DND-41 (cell line): ENCODE measurements around the gene RBPJL.

ENCODE experiments used
- ATAC-seq: fragments of 200-7000 bp; cut with Tn5 transposase; 3 replicates; pipeline ENCODE4 v1.9.1; 2021; ENCODE audit warnings: low read depth; ENCODE audit not compliant: insufficient read depth
- DNase-seq: peaks from one replicate; pipeline ENCODE4 v3.0.0-alpha.2; 2020
- H2AFZ ChIP-seq: 2 replicates; pipeline ENCODE4 v1.6.0; 2012; ENCODE audit warnings: low read depth, low read length
- H3K27ac ChIP-seq: 2 replicates; pipeline ENCODE4 v1.5.1; 2012; ENCODE audit warnings: low read length, inconsistent platforms
- H3K27me3 ChIP-seq: fragments of 200-600 bp; sonication (generic); 2 replicates; pipeline ENCODE4 v1.6.0; 2012; ENCODE audit warnings: low read length, mild to moderate bottlenecking, inconsistent platforms; ENCODE audit not compliant: insufficient read depth, poor library complexity
- H3K36me3 ChIP-seq: 2 replicates; pipeline ENCODE4 v1.5.1; 2012; ENCODE audit warnings: low read length, inconsistent platforms; ENCODE audit not compliant: insufficient read depth
- H3K4me1 ChIP-seq: 2 replicates; pipeline ENCODE4 v1.5.1; 2012; ENCODE audit warnings: mild to moderate bottlenecking, low read length; ENCODE audit not compliant: insufficient read depth
- H3K4me2 ChIP-seq: 2 replicates; pipeline ENCODE4 v1.6.0; 2012; ENCODE audit warnings: mild to moderate bottlenecking, moderate library complexity, low read length, inconsistent platforms; ENCODE audit not compliant: insufficient read depth
- H3K4me3 ChIP-seq, 2 experiments: fragments of 200-600 bp in 1 of 2; shearing (Covaris generic) in 1 of 2; 2 replicates each; pipeline ENCODE4 v1.5.1; 2012 to 2016; ENCODE audit warnings: inconsistent platforms in 2 of 2, low read length in 2 of 2, mild to moderate bottlenecking in 2 of 2, low read depth in 1 of 2, moderate library complexity in 1 of 2
- H3K79me2 ChIP-seq: 2 replicates; pipeline ENCODE4 v1.6.0; 2012; ENCODE audit warnings: low read length, inconsistent platforms; ENCODE audit not compliant: insufficient read depth
- H3K9ac ChIP-seq: 2 replicates; pipeline ENCODE4 v1.6.0; 2012; ENCODE audit warnings: low read depth, mild to moderate bottlenecking, inconsistent platforms, low read length, moderate library complexity
- H3K9me3 ChIP-seq: 2 replicates; pipeline ENCODE4 v1.5.1; 2012; ENCODE audit warnings: low read length, moderate library complexity, mild to moderate bottlenecking, inconsistent platforms; ENCODE audit not compliant: insufficient read depth, severe bottlenecking
- H4K20me1 ChIP-seq: 2 replicates; pipeline ENCODE4 v1.6.0; 2012; ENCODE audit warnings: low read length; ENCODE audit not compliant: insufficient read depth
- CTCF ChIP-seq: IDR thresholded peaks from 2 replicates; pipeline ENCODE4 v1.5.1; 2012; ENCODE audit warnings: borderline replicate concordance, low read length, moderate library complexity, mild to moderate bottlenecking; ENCODE audit not compliant: poor library complexity, severe bottlenecking; ENCODE audit errors: extremely low read depth
- EZH2 ChIP-seq: IDR thresholded peaks from 3 replicates; pipeline ENCODE4 v1.6.1; 2012; ENCODE audit warnings: borderline replicate concordance, low read depth, mild to moderate bottlenecking, moderate library complexity, low read length, inconsistent platforms; ENCODE audit not compliant: severe bottlenecking

Gene RBPJL

GRCh38 chr20:45266977-45267376, 39.7 kb upstream of the RBPJL start:
- Histone ChIP-seq H3K4me1 (no peaks in the 10 kb centered on the region), H3K27me3 (peaks cover 49% of the 10 kb centered on the region), H3K4me3 (no peak overlapping the region), H3K27ac (no peak overlapping the region), H3K9ac (no peak overlapping the region), H3K9me3 (no peaks in the 10 kb centered on the region), H3K36me3 (no peaks in the 10 kb centered on the region), H4K20me1 (no peaks in the 10 kb centered on the region), H2AFZ (no peak overlapping the region), H3K79me2 (no peaks in the 10 kb centered on the region), H3K4me2 (no peak overlapping the region)
- no peak for DNase-seq
- TF ChIP-seq EZH2 = no peak
- no peak for TF ChIP-seq CTCF
- no peak for ATAC-seq

- TF ChIP-seq CTCF (no peak), EZH2 (no peak)
- H3K27ac ChIP-seq = no peak overlapping the region
- peaks cover 42% of the 10 kb centered on the region for H3K27me3 ChIP-seq
- no peak overlapping the region for H3K4me3 ChIP-seq
- H3K4me1 ChIP-seq = no peaks in the 10 kb centered on the region
- H3K9me3 ChIP-seq = no peaks in the 10 kb centered on the region
- no peak overlapping the region for H3K9ac ChIP-seq
- no peaks in the 10 kb centered on the region for H3K36me3 ChIP-seq
- ATAC-seq (no peak), DNase-seq (no peak)
- H3K4me2 ChIP-seq = no peak overlapping the region
- no peaks in the 10 kb centered on the region for H3K79me2 ChIP-seq
- no peak overlapping the region for H2AFZ ChIP-seq
- no peaks in the 10 kb centered on the region for H4K20me1 ChIP-seq
Measured at GRCh38 chr20:45268531-45268930, 38.1 kb upstream of the RBPJL start.

DNA sequence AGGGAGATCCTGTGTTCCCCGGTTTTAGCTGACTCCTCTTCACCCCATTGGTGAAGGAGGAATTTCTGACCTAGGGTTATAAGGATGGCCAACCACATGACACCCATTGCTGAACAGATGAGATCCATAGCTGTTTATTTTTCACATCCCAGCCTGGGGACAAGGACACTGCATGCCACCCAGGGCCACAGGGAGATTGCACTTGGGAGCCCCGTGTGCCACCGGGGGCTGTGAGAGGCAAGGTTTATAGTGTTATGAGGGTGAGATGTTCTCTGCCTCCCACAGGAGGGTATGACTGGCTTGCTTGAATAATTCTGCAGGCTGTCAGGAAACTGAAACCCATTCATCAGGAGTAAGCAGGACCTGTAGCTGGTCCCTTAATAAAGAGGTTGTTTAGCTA, 37.6 kb upstream of the RBPJL start:
- H4K20me1 ChIP-seq = no peaks in the 10 kb centered on the region
- no peak for TF ChIP-seq CTCF
- no peaks in the 10 kb centered on the region for H3K9me3 ChIP-seq
- ATAC-seq (no peak), DNase-seq (no peak)
- H3K4me3 ChIP-seq = no peak overlapping the region
- no peaks in the 10 kb centered on the region for H3K79me2 ChIP-seq
- no peaks in the 10 kb centered on the region for H3K36me3 ChIP-seq
- H3K4me1 ChIP-seq = no peaks in the 10 kb centered on the region
- peaks cover 43% of the 10 kb centered on the region for H3K27me3 ChIP-seq
- H3K27ac ChIP-seq = no peak overlapping the region
- H3K9ac ChIP-seq = no peak overlapping the region
- no peak overlapping the region for H3K4me2 ChIP-seq
- no peak overlapping the region for H2AFZ ChIP-seq

DNA sequence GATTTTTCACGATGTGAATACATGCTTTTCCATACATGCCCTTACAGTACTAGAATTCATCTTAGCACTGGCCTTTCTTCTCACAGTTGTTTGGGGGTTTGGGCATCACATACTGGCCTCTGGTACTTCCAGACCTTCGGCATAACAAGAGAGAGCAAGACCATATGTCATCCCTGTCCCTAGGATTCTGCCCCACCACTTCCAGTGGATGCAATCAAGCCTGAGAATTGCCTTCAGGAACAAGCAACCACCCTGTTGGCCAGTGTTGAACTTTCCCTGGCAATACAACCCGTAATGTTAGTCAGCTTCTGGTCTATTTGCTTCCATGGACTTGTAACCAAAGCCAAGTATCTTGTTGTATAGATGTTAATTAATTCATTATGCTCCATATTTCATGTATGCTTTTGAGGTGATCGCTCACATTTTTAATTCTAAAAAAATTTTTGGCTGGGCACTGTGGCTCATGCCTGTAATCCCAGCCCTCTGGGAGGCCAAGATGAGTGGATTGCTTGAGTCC, 36.8 kb upstream of the RBPJL start:
- no peaks in the 10 kb centered on the region for H4K20me1 ChIP-seq
- H3K27ac ChIP-seq = no peak overlapping the region
- no peaks in the 10 kb centered on the region for H3K79me2 ChIP-seq
- no peaks in the 10 kb centered on the region for H3K4me1 ChIP-seq
- H3K9ac ChIP-seq = no peak overlapping the region
- no peak overlapping the region for H2AFZ ChIP-seq
- no peaks in the 10 kb centered on the region for H3K36me3 ChIP-seq
- H3K27me3 ChIP-seq = peaks cover 40% of the 10 kb centered on the region
- no peak for DNase-seq
- H3K4me2 ChIP-seq = no peak overlapping the region
- H3K9me3 ChIP-seq = no peaks in the 10 kb centered on the region
- no peak for TF ChIP-seq EZH2
- TF ChIP-seq CTCF = no peak
- H3K4me3 ChIP-seq = no peak overlapping the region
- no peak for ATAC-seq
